GM12878 (cell line): ENCODE results near the gene TMEM53. TPM values are rescaled to one million over a fixed set of nuclear protein-coding genes. Genes with fewer than 3 reads are reported as not detected.

Experiments used
- ATAC-seq: fragments of 200-7000 bp; cut with Tn5 transposase; 3 replicates; pipeline ENCODE4 v1.9.1; 2020; ENCODE audit warnings: mild to moderate bottlenecking, moderate library complexity
- BruUV-seq: library from RNA; stranded (reverse); fragments of 400-500 nt; replicated peaks from 2 replicates; lab custom pipeline; 2021; lab: Mats Ljungman, UMichigan
- CTCF ChIA-PET: fragments of 300-600 bp; sonication (Branson Sonifier 250); formaldehyde crosslinking; extraction: SDS; loops from one replicate; lab custom pipeline; 2021; ENCODE audit warnings: inconsistent platforms; lab: Yijun Ruan, JAX
- POLR2A ChIA-PET: fragments of 350-600 bp; formaldehyde crosslinking; extraction: SDS; loops from one replicate; lab custom pipeline; 2021; ENCODE audit warnings: inconsistent platforms; lab: Charles Lee
- RAD21 ChIA-PET: fragments of 300-600 bp; sonication (Branson Sonifier 250); formaldehyde crosslinking; loops from one replicate; lab custom pipeline; 2023; ENCODE audit warnings: antibody characterized with exemption; ENCODE audit not compliant: unreplicated experiment; lab: Charles Lee
- SMC1A ChIA-PET: fragments of 300-600 bp; sonication (Branson Sonifier 250); formaldehyde crosslinking; loops from one replicate; lab custom pipeline; 2023; ENCODE audit not compliant: unreplicated experiment, uncharacterized antibody; lab: Charles Lee
- DNase-seq: peaks from one replicate; pipeline ENCODE4 v3.0.0-alpha.2; 2011; ENCODE audit warnings: low read depth, low spot score
- FAIRE-seq: peaks from 3 replicates; lab custom pipeline; 2011; peaks lifted over from hg19 to GRCh38; lab: Jason Lieb, UNC
- H2AFZ ChIP-seq: 2 replicates; pipeline ENCODE4 v1.6.0; 2011; ENCODE audit warnings: low read depth, low read length, control low read depth; ENCODE audit not compliant: control insufficient read depth
- H3K27ac ChIP-seq: 2 replicates; pipeline ENCODE4 v1.5.1; 2011; ENCODE audit warnings: control low read depth; ENCODE audit not compliant: control insufficient read depth, insufficient read depth
- H3K27me3 ChIP-seq, 2 experiments: replicated peaks in 1 of 2; 2 replicates each; pipeline versions ENCODE4 v1.6.0 to v1.6.1; 2011; ENCODE audit warnings: low read length in 1 of 2; ENCODE audit not compliant: control insufficient read depth in 2 of 2, insufficient read depth in 2 of 2
- H3K36me3 ChIP-seq, 2 experiments: 2 replicates each; pipeline ENCODE4 v1.5.1; 2011; ENCODE audit warnings: low read length in 1 of 2; ENCODE audit not compliant: control insufficient read depth in 2 of 2, insufficient read depth in 2 of 2
- H3K4me1 ChIP-seq: 2 replicates; pipeline ENCODE4 v1.6.1; 2011; ENCODE audit warnings: mild to moderate bottlenecking, low read length, moderate library complexity, mixed read lengths; ENCODE audit not compliant: control insufficient read depth, insufficient read depth
- H3K4me2 ChIP-seq: 2 replicates; pipeline ENCODE4 v1.6.0; 2011; ENCODE audit warnings: control low read depth; ENCODE audit not compliant: control insufficient read depth, insufficient read depth
- H3K4me3 ChIP-seq: fragments of 200-600 bp; sonication (generic); 2 replicates; pipeline ENCODE4 v1.5.1; 2016
- H3K79me2 ChIP-seq: 2 replicates; pipeline ENCODE4 v1.6.0; 2011; ENCODE audit warnings: low read length; ENCODE audit not compliant: control insufficient read depth, insufficient read depth
- H3K9ac ChIP-seq: 2 replicates; pipeline ENCODE4 v1.8.0; 2011; ENCODE audit warnings: low read length, control low read depth, mixed read lengths; ENCODE audit not compliant: control insufficient read depth, insufficient read depth
- H3K9me3 ChIP-seq: replicated peaks from 3 replicates; pipeline ENCODE4 v1.5.1; 2011; ENCODE audit warnings: mild to moderate bottlenecking, low read length; ENCODE audit not compliant: control insufficient read depth, insufficient read depth
- H4K20me1 ChIP-seq: 2 replicates; pipeline ENCODE4 v1.6.0; 2011; ENCODE audit not compliant: control insufficient read depth, insufficient read depth
- BACH1 ChIP-seq: fragments of 450-650 bp; IDR thresholded peaks from 2 replicates; pipeline ENCODE4 v1.6.1; 2017; ENCODE audit warnings: mild to moderate bottlenecking, borderline replicate concordance
- MEF2A ChIP-seq: IDR thresholded peaks from 2 replicates; pipeline ENCODE4 v1.6.1; 2011; ENCODE audit warnings: low read depth, mild to moderate bottlenecking, low read length, moderate library complexity; ENCODE audit not compliant: insufficient read depth
- MTA3 ChIP-seq: IDR thresholded peaks from 2 replicates; pipeline ENCODE4 v1.6.1; 2012; ENCODE audit warnings: low read length, inconsistent platforms, borderline replicate concordance
- WGBS: methylation state at CpG from one replicate; pipeline ENCODE4 v1.1.6; 2016; ENCODE audit warnings: low lambda C conversion rate; ENCODE audit not compliant: insufficient replicate concordance, insufficient coverage; ENCODE audit errors: missing lambda C conversion rate; 5-methylcytosine and 5-hydroxymethylcytosine counted together
- in situ Hi-C: fragments of 300-500 bp; cut with MboI; formaldehyde crosslinking; loops from 9 replicates; pipeline ENCODE4 v1.14.3; 2018; ENCODE audit warnings: mixed read lengths
- intact Hi-C: fragments of 100-400 bp; cut with micrococcal nuclease; formaldehyde crosslinking; loops from one replicate; pipeline ENCODE4 v1.14.2; 2022; ENCODE audit not compliant: unreplicated experiment
- polyA plus RNA-seq, 11 experiments: library from polyadenylated mRNA; depleted of rRNA in 4 of 11; unstranded in 6 of 11; stranded (reverse) in 5 of 11; fragments of >200 nt; fragmentation: Nextera tagmentation in 4 of 11; fragmentation: Illumina TruSeq in 1 of 11; extraction: Ambion mirVana in 4 of 11; extraction: Trizol in 1 of 11; gene quantifications; 1 replicate in 1 of 11; 2 replicates in 10 of 11; pipeline versions ENCODE4 v1.2.1 to v1.2.3, GENCODE V29; 2011 to 2016; ENCODE audit warnings: inconsistent platforms in 2 of 11, missing spikeins in 2 of 11, low read depth in 1 of 11
- total RNA-seq, 4 experiments: library from RNA; depleted of rRNA in 3 of 4; stranded (reverse); fragments of >200 nt in 3 of 4; fragmentation: Illumina TruSeq in 1 of 4; extraction: Trizol in 1 of 4; gene quantifications; 2 replicates each; pipeline versions ENCODE4 v1.2.1 to v1.2.3, GENCODE V29; 2013 to 2021
- TF ChIP-seq, protein P1 (sequence below): fragments of 450-650 bp; formaldehyde crosslinking; IDR thresholded peaks from 2 replicates; pipeline ENCODE4 v1.5.0; 2022; ENCODE audit warnings: mild to moderate bottlenecking, missing genetic modification characterization

The TMEM53 gene
- total and polyA plus RNA-seq, 10 of the 15 experiments (the other 5 are each of a cell fraction or from before 2014, with no cell fraction given) = 3.1 to 23.9 (median 11.1) TPM

DNA sequence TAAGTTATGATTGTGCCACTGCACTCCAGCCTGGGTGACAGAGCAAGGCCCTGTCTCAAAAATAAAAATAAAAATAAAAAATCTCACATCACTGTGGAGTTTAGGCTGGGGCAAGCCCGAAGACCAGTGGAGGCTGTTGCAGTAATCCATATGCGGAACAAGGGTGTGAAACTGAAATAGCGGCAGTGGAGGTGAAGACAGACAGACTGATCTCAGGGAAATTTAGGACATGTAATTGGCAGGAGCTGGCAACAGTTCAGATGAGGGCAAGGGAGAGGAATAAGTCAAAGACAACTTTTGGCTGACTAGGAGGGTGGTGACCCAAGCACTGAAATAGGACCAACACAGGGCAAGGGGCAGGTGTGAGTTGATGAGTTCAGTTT is 8.6 kb upstream of the TMEM53 start:
- Histone ChIP-seq H3K4me2 (no peak overlapping the region), H3K27ac (no peak overlapping the region), H3K36me3 (no peaks in the 10 kb centered on the region), H3K27me3 (no peaks in the 10 kb centered on the region), H4K20me1 (no peaks in the 10 kb centered on the region), H2AFZ (no peak overlapping the region), H3K79me2 (no peaks in the 10 kb centered on the region), H3K9ac (no peak overlapping the region), H3K4me3 (no peak overlapping the region), H3K9me3 (no peaks in the 10 kb centered on the region), H3K4me1 (peaks cover 27% of the 10 kb centered on the region)
- in situ Hi-C loops (no loop called here), intact Hi-C loops (no loop called here)
- RAD21 ChIA-PET = interaction anchor here (2.3 kb wide), 1 partner anchor 8 kb away, joined by 11 read pairs; the partner anchor contains the start of genes ARMH1 and TMEM53
- ATAC-seq = no peak
- WGBS = 99% methylated on average over 3 of the region's 3 CpGs
- CTCF ChIA-PET = interaction anchor here (3.1 kb wide), 1 partner anchor 14 kb away, joined by 17 read pairs; no protein-coding TSS in a partner anchor
- no peak for DNase-seq
- TF ChIP-seq BACH1 (no peak), MTA3 (no peak), MEF2A (no peak)
- TF ChIP-seq, protein P1, sequence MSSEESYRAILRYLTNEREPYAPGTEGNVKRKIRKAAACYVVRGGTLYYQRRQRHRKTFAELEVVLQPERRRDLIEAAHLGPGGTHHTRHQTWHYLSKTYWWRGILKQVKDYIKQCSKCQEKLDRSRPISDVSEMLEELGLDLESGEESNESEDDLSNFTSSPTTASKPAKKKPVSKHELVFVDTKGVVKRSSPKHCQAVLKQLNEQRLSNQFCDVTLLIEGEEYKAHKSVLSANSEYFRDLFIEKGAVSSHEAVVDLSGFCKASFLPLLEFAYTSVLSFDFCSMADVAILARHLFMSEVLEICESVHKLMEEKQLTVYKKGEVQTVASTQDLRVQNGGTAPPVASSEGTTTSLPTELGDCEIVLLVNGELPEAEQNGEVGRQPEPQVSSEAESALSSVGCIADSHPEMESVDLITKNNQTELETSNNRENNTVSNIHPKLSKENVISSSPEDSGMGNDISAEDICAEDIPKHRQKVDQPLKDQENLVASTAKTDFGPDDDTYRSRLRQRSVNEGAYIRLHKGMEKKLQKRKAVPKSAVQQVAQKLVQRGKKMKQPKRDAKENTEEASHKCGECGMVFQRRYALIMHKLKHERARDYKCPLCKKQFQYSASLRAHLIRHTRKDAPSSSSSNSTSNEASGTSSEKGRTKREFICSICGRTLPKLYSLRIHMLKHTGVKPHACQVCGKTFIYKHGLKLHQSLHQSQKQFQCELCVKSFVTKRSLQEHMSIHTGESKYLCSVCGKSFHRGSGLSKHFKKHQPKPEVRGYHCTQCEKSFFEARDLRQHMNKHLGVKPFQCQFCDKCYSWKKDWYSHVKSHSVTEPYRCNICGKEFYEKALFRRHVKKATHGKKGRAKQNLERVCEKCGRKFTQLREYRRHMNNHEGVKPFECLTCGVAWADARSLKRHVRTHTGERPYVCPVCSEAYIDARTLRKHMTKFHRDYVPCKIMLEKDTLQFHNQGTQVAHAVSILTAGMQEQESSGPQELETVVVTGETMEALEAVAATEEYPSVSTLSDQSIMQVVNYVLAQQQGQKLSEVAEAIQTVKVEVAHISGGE = no peak
- FAIRE-seq = no peak
- no TSS peak for BruUV-seq
- SMC1A ChIA-PET = no interaction called here
- POLR2A ChIA-PET = interaction anchor here (0.6 to 2.8 kb wide), 2 partner anchors 9 to 12 kb away, joined by 8 to 29 read pairs; partner anchors contain the start of genes ARMH1 and TMEM53
